ENCODE data around the gene IL9R.
"Not testable (repeated sequence)": the region's sequence is repeated elsewhere in the genome, so short reads cannot be mapped to it uniquely, and the experiment has no call there.

- TF ChIP-seq CTCF, POLR2A (IDR thresholded peaks at IDR 0.05): not testable (repeated sequence)
Observed at GRCh38 chrX:156019846-156020245, 22.4 kb downstream of the IL9R start.
